ENCODE results near the gene RPSA. TPM values are rescaled to one million over a fixed set of nuclear protein-coding genes. Genes with fewer than 3 reads are reported as not detected.

The RPSA gene
- total RNA-seq, 1 donor from 2014 or later = 1,858 TPM

GRCh38 chr3:39418556-39419225 lies 12.2 kb downstream of the RPSA start:
- intact Hi-C loops (cut with micrococcal nuclease) = loop anchor here (5.0 kb wide), 1 partner anchor 79 kb away; no protein-coding TSS in a partner anchor

DNA sequence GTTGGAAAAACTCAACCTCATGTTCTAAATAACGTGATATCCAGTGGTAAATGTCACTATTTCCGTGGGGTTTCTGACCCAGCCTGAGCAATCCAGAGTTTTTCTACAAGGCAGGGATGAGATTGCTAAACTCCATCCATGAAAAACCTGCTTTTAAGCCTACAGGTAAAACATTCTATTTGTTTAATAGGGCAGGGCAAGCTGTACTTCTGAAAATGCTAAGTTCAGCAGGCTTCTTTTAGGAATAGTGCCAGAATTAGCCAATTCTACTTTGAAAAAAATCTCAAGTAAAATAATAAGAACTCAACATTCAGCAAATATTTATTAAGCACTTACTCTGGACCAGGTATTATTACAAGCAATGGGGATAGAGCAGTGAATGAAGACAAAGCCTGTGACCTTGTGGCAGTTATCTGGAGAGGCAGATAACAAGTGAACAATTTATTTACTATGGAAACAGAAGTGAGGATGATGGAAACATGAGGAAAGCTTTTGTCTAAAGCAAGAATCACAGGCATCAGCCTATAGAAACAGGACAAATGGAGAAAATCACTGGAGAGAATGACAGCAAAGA lies 13.3 kb downstream of the RPSA start:
- intact Hi-C loops (cut with micrococcal nuclease) = loop anchor here (5.0 kb wide), 1 partner anchor 77 kb away; no protein-coding TSS in a partner anchor

GRCh38 chr3:39420543-39420942 lies 14.0 kb downstream of the RPSA start:
- intact Hi-C loops (cut with micrococcal nuclease) = no loop called here

DNA sequence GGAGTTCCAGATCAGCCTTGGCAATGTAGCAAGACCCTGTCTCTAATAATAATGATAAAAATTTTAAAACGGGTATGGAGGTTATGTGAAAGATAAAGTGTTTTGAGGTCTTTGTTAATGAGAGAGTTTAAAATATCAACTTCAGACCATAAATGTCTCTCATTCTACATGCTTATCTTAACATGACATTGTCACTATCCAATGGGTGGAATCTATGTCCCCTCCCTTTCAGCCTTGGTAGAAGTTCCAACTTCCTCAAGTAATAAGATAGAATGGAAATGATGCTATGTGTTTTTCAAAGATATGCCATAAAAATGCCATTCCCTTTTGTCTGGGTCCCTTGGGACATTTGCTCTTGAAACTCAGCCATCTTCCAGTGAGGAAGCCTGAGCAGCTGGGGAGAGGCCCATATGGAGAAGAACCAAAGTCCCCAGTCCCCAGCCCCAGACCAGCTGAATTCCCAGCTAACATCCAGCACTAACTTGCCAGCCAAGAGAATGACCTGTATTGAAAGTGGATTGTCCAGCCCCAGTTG lies 17.0 kb downstream of the RPSA start:
- intact Hi-C loops (cut with micrococcal nuclease) = no loop called here

- intact Hi-C loops (cut with micrococcal nuclease) = no loop called here
Measured at GRCh38 chr3:39426312-39426711, 19.8 kb downstream of the RPSA start.

DNA sequence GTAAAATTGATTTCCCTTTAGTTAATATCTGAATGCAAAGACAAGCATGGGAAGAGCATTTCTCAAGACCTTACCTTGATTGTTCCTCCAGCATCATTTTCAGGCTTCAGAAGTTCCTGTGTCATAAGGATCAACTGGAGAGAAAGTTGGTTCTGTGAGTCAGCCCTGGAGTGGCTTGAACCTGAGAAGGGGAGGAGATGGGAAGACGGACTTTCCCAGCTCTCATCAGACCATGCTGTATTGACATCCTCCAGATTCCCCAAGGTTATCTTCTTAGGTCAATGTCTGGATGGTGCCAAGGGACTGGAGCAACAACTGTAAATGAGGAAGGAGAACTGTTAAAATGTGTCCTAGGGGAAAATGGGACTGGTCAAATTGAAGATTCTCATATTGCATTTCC lies 21.0 kb downstream of the RPSA start:
- intact Hi-C loops (cut with micrococcal nuclease) = no loop called here

DNA sequence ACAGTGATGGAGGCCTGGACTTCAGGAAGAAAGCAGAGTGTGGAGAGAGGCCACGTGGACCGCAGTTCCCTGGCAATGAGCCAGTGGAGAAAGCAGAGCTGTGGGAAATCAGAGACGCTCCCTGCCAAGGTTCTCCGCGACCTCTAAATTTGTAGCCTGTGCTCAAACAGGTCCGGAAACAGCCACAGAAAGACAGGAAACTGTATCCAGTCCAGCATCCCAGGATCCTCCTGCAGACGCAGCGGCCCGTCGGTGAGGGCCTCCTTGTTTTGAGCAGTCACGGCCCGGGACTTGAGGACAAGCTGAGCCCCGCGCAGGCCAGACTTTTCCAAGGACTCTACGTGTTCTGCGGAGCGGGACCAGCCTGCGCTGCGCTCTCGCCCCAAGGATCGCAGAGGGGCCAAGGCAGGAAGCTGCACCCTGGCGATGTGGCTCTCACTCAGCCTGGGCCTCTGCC lies 22.3 kb downstream of the RPSA start:
- intact Hi-C loops (cut with micrococcal nuclease) = no loop called here

DNA sequence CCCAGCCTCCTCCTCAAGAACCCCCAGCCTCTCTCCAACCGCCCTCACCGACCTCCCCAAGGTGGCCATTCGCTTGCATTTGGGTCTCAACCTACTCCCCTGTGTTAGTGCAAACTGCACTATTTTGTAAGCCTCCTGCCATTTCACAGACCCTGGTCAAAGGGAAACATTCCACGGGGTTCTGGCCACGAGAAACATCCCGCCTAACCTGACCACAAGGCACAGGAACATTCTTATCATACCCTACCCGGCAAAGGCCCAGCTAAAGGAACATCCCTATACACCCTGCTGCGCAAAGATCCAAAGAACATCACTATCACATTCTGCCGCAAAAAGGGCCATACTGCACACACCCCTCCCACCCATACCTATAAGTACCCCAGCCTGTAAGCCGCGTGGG lies 22.9 kb downstream of the RPSA start:
- intact Hi-C loops (cut with micrococcal nuclease) = no loop called here

DNA sequence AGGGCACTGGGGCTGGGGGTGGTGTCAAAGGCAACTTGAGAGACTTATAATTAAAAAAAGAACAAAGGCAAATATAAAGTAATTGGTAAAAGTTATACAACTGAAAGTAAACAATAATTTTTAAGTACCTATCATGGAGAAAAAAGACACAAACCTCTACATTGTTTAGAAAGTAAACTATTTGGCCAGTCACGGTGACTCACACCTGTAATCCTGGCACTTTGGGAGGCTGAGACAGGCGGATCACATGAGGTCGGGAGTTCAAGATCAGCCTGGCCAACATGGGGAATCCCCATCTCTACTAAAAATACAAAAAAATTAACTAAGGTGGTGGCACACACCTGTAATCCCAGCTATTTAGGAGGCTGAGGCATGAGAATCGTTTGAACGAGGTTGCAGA lies 25.8 kb downstream of the RPSA start:
- intact Hi-C loops (cut with micrococcal nuclease) = no loop called here

GRCh38 chr3:39433642-39434041 lies 27.1 kb downstream of the RPSA start:
- intact Hi-C loops (cut with micrococcal nuclease) = no loop called here

GRCh38 chr3:39434574-39434973 lies 28.1 kb downstream of the RPSA start:
- intact Hi-C loops (cut with micrococcal nuclease) = no loop called here

- intact Hi-C loops (cut with micrococcal nuclease) = no loop called here
Measured at GRCh38 chr3:39435006-39435748, 28.7 kb downstream of the RPSA start.

DNA sequence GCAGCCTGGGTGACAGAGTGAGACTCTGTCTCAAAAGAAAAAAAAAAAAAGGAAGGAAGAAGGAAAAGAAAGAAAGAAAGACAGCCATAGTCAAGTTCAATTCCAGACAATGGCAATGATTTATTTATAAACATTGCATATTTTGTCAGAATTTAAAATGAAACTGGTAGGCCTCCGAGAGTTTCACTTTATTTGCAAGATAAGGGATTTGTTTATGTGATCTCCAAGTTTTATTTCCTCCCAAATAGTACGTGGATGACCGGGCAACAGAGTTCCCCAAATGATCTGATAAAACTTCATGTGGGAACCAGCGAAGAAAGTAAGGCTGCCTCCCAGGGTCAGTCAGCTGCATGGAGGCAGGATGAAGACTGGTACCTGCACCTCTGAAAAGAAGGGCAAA lies 32.4 kb downstream of the RPSA start:
- intact Hi-C loops (cut with micrococcal nuclease) = no loop called here

DNA sequence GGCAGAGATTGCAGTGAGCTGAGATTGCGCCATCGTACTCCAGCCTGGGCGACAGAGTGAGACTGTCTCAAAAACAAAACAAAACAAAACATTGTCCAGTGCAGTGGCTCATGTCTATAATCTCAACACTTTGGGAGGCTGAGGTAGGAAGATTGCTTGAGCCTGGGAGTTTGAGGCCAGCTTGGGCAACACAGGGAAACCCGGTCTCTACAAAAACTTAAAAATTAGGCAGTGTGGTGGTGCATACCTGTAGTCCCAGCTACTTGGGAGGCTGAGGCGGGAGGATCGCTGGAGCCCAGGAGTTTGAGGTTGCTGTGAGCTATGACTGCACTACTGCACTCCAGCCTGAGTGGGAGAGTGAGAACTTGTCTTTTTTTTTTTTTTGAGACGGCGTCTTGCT lies 33.8 kb downstream of the RPSA start:
- intact Hi-C loops (cut with micrococcal nuclease) = no loop called here

- intact Hi-C loops (cut with micrococcal nuclease) = no loop called here
Measured at GRCh38 chr3:39443530-39443929, 37.0 kb downstream of the RPSA start.

- intact Hi-C loops (cut with micrococcal nuclease) = no loop called here
Measured at GRCh38 chr3:39445927-39446326, 39.4 kb downstream of the RPSA start.

GRCh38 chr3:39446444-39446843 lies 39.9 kb downstream of the RPSA start:
- intact Hi-C loops (cut with micrococcal nuclease) = no loop called here

- intact Hi-C loops (cut with micrococcal nuclease) = loop anchor here (1.0 kb wide), 1 partner anchor 50 kb away; no protein-coding TSS in a partner anchor
Measured at GRCh38 chr3:39447637-39448483, 41.3 kb downstream of the RPSA start.

DNA sequence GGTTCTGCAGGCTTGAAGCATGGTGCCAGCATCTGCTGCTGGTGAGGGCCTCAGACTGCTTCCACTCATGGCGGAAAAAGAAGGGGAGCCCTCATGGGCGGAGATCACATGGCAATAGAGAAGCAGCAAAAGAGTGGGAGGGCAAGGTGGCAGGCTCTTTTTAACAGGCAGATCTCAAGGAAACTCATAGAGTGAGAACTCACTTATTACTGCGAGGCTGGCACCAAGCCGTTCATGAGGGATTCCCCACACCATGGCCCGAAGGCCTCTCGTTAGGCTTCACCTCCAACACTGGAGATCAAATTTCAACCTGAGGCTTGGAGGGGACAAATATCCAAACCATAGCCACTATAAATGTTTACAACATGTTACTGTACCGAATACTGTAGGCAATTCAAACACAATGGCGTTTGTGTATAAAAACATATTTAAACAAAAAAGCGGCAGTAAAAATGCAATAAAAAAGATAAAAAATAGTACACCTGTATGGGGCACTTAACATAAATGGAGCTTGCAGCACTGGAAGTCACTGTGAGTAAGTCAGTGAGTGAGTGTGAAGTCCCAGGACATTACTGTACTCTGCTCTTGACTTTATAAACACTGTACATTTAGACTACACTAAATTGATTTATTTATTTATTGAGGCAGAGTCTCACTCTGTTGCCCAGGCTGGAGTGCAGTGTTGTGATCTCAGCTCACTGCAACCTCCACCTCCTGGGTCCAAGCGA lies 42.1 kb downstream of the RPSA start:
- intact Hi-C loops (cut with micrococcal nuclease) = loop anchor here (1.0 kb wide), 1 partner anchor 50 kb away; no protein-coding TSS in a partner anchor

DNA sequence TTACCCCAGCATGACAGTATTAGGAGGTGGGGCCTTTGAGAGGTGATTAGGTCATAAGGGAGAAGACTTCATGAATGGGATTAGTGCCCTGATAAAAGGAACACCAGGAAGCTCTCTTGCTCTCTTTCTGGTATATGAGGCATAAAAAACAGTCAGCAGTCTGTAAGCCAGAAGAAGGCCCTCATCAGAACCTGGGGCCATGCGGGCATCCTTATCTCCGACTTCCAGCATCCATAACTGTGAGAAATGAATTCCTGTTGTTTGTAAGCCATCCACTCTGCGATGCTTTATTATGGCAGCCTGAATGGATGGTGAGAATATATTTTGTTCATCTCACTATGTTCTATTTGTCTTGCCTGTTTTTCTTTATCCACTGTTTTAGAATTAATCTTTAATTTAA lies 43.3 kb downstream of the RPSA start:
- intact Hi-C loops (cut with micrococcal nuclease) = no loop called here

Measured in T-helper 2 cell treated with Interferon-gamma antibody and Interleukin-4, amounts not matched to agents 100 ng/mL and 5 ng/mL, for 36 hours (primary cell).